ENCODE results near the gene SPATA32.

Gene SPATA32

DNA sequence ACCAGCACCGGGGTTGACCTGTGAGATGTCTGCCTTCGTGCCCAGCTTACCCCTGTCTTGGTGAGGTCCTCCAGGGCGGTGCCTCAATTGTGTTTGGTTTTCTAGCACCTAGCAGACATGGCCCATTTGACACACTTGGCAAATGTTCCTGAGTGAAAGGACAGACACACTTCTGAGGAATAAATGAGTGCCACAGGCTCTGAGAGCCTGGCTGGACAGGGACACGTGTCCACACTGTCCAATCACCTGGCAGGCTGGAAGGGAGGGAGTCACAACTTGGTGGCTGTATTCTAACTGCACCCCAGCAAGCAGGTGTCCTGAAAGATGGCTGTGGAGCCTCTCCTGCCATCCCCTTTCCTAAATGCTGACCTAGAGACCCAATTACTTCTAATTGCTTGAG, 47.5 kb upstream of the SPATA32 start:
- Histone ChIP-seq H3K4me2 (ENCODE audit: low read depth, low read length) (no peak overlapping the region), H3K4me3 (ENCODE audit: low read length) (no peak overlapping the region), H3K4me1 (ENCODE audit: low read length) (peaks cover 40% of the 10 kb centered on the region)

DNA sequence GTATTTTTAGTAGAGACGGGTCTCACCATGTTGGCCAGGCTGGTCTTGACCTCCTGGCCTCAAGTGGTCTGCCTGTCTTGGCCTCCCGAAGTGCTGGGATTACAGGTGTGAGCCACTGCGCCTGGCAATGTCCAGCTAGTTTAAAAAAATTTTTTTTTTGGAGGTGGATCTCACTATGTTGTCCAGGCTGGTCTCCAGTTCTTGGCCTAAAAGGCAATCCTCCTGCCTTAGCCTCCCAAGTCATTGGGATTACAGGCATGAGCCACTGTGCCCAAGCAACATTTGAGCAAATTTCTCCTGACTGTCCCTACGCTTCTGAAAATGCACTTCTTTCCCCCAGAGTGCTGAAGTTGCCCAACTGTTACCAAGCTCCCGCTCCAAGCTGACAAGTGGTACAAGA, 46.9 kb upstream of the SPATA32 start:
- H3K4me1 ChIP-seq (ENCODE audit: low read length): peaks cover 34% of the 10 kb centered on the region
- no peak for DNase-seq

More for the DNA sequence above, 47.5 kb upstream of the SPATA32 start:
- TF ChIP-seq EZH2 (optimal IDR thresholded peaks at IDR 0.05; ENCODE audit: low read depth, low read length) (no peak), EZH2phosphoT487 (IDR thresholded peaks at IDR 0.05; ENCODE audit: low read length) (no peak)
- TF ChIP-seq, protein P1, sequence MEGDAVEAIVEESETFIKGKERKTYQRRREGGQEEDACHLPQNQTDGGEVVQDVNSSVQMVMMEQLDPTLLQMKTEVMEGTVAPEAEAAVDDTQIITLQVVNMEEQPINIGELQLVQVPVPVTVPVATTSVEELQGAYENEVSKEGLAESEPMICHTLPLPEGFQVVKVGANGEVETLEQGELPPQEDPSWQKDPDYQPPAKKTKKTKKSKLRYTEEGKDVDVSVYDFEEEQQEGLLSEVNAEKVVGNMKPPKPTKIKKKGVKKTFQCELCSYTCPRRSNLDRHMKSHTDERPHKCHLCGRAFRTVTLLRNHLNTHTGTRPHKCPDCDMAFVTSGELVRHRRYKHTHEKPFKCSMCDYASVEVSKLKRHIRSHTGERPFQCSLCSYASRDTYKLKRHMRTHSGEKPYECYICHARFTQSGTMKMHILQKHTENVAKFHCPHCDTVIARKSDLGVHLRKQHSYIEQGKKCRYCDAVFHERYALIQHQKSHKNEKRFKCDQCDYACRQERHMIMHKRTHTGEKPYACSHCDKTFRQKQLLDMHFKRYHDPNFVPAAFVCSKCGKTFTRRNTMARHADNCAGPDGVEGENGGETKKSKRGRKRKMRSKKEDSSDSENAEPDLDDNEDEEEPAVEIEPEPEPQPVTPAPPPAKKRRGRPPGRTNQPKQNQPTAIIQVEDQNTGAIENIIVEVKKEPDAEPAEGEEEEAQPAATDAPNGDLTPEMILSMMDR (IDR thresholded peaks at IDR 0.05; ENCODE audit: low read length): no peak
- no peak overlapping the region for H3K27ac ChIP-seq (ENCODE audit: low read length)
- H3F3A ChIP-seq (ENCODE audit: insufficient read depth, low read length): peaks cover 38% of the 10 kb centered on the region
- H3K9me3 ChIP-seq (replicated peaks; ENCODE audit: insufficient read depth, low read length): no peaks in the 10 kb centered on the region
- H3K9me2 ChIP-seq (replicated peaks; ENCODE audit: insufficient read depth, low read length): no peaks in the 10 kb centered on the region
- peaks cover 92% of the 10 kb centered on the region for H3K79me2 ChIP-seq (ENCODE audit: low read length)
- no peak for DNase-seq
- no peaks in the 10 kb centered on the region for H4K20me1 ChIP-seq (ENCODE audit: insufficient read depth, low read length)
- no peaks in the 10 kb centered on the region for H3K27me3 ChIP-seq (replicated peaks; ENCODE audit: insufficient read depth, low read length)
- H2AFZ ChIP-seq (ENCODE audit: low read length): no peak overlapping the region
- H3K36me3 ChIP-seq (replicated peaks; ENCODE audit: insufficient read depth, low read length): 0 out of 2 replicates have a peak, but pooled peaks cover 3% of the 10 kb centered on the region
- no peak overlapping the region for H3K9ac ChIP-seq (ENCODE audit: low read length)

DNA sequence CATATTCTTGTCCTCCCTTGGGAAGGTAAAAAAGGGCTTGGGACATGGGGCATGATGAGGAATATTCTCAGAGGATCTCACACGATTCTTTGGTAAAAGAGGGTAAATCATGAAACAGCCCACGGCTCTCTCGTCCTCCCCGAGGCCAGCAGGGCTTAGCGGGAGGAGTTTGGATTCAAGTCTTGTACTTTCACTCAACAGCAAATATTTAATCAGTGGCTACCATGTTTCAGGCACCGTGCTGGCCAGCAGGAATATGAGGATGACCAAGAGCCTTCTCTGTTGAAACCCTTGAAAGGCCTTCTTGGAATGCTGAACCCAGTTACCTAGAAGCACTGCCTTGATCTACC, 46.1 kb upstream of the SPATA32 start:
- H3K79me2 ChIP-seq (ENCODE audit: low read length): peaks cover 92% of the 10 kb centered on the region
- no peak overlapping the region for H2AFZ ChIP-seq (ENCODE audit: low read length)
- no peak overlapping the region for H3K4me3 ChIP-seq (ENCODE audit: low read length)
- H3K36me3 ChIP-seq (replicated peaks; ENCODE audit: insufficient read depth, low read length): 0 out of 2 replicates have a peak, but pooled peaks cover 3% of the 10 kb centered on the region
- no peak overlapping the region for H3K27ac ChIP-seq (ENCODE audit: low read length)
- H3K4me1 ChIP-seq (ENCODE audit: low read length): peaks cover 30% of the 10 kb centered on the region
- H3K9me2 ChIP-seq (replicated peaks; ENCODE audit: insufficient read depth, low read length): no peaks in the 10 kb centered on the region
- TF ChIP-seq, protein P1 (IDR thresholded peaks at IDR 0.05; ENCODE audit: low read length): no peak
- TF ChIP-seq EZH2phosphoT487 (IDR thresholded peaks at IDR 0.05; ENCODE audit: low read length): no peak
- no peak for TF ChIP-seq EZH2 (optimal IDR thresholded peaks at IDR 0.05; ENCODE audit: low read depth, low read length)
- no peaks in the 10 kb centered on the region for H3K27me3 ChIP-seq (replicated peaks; ENCODE audit: insufficient read depth, low read length)
- H4K20me1 ChIP-seq (ENCODE audit: insufficient read depth, low read length): no peaks in the 10 kb centered on the region
- no peaks in the 10 kb centered on the region for H3K9me3 ChIP-seq (replicated peaks; ENCODE audit: insufficient read depth, low read length)
- H3F3A ChIP-seq (ENCODE audit: insufficient read depth, low read length): peaks cover 37% of the 10 kb centered on the region
- no peak overlapping the region for H3K4me2 ChIP-seq (ENCODE audit: low read depth, low read length)
- H3K9ac ChIP-seq (ENCODE audit: low read length): no peak overlapping the region
- DNase-seq: no peak

More for the DNA sequence above, 46.9 kb upstream of the SPATA32 start:
- H3K9me3 ChIP-seq (replicated peaks; ENCODE audit: insufficient read depth, low read length): no peaks in the 10 kb centered on the region
- no peak overlapping the region for H3K9ac ChIP-seq (ENCODE audit: low read length)
- no peaks in the 10 kb centered on the region for H4K20me1 ChIP-seq (ENCODE audit: insufficient read depth, low read length)
- H2AFZ ChIP-seq (ENCODE audit: low read length): no peak overlapping the region
- H3K27me3 ChIP-seq (replicated peaks; ENCODE audit: insufficient read depth, low read length): no peaks in the 10 kb centered on the region
- peaks cover 92% of the 10 kb centered on the region for H3K79me2 ChIP-seq (ENCODE audit: low read length)
- peaks cover 38% of the 10 kb centered on the region for H3F3A ChIP-seq (ENCODE audit: insufficient read depth, low read length)
- H3K4me3 ChIP-seq (ENCODE audit: low read length): no peak overlapping the region
- H3K4me2 ChIP-seq (ENCODE audit: low read depth, low read length): no peak overlapping the region
- no peak overlapping the region for H3K27ac ChIP-seq (ENCODE audit: low read length)
- 0 out of 2 replicates have a peak, but pooled peaks cover 3% of the 10 kb centered on the region for H3K36me3 ChIP-seq (replicated peaks; ENCODE audit: insufficient read depth, low read length)
- no peak for TF ChIP-seq EZH2 (optimal IDR thresholded peaks at IDR 0.05; ENCODE audit: low read depth, low read length)
- TF ChIP-seq, protein P1 (IDR thresholded peaks at IDR 0.05; ENCODE audit: low read length): no peak
- no peaks in the 10 kb centered on the region for H3K9me2 ChIP-seq (replicated peaks; ENCODE audit: insufficient read depth, low read length)
